HG02852 (cell line): ENCODE measurements around the gene CABCOCO1.

ENCODE experiments used
- ATAC-seq: cut with Tn5 transposase; IDR thresholded peaks from one replicate; pipeline ENCODE4 v1.9.1; 2021; ENCODE audit warnings: mild to moderate bottlenecking, moderate library complexity; ENCODE audit not compliant: unreplicated experiment

The CABCOCO1 gene

GRCh38 chr10:61752111-61753011 lies 89.6 kb downstream of the CABCOCO1 start:
- ATAC-seq, result no peak

- ATAC-seq, result no peak
Observed at GRCh38 chr10:61753453-61753852, 90.7 kb downstream of the CABCOCO1 start.

- no peak for ATAC-seq
Observed at GRCh38 chr10:61754587-61755550, 92.1 kb downstream of the CABCOCO1 start.

GRCh38 chr10:61757001-61757400 lies 94.3 kb downstream of the CABCOCO1 start:
- ATAC-seq, result no peak

- no peak for ATAC-seq
Observed at GRCh38 chr10:61757525-61758397, 95.0 kb downstream of the CABCOCO1 start.

- ATAC-seq, result no peak
Observed at GRCh38 chr10:61758433-61758832, 95.7 kb downstream of the CABCOCO1 start.

- no peak for ATAC-seq
Observed at GRCh38 chr10:61759751-61760150, 97.0 kb downstream of the CABCOCO1 start.

- no peak for ATAC-seq
Observed at GRCh38 chr10:61760943-61761824, 98.5 kb downstream of the CABCOCO1 start.

GRCh38 chr10:61761825-61762217 lies 99.1 kb downstream of the CABCOCO1 start:
- no peak for ATAC-seq

GRCh38 chr10:61763778-61764177 lies 101.0 kb downstream of the CABCOCO1 start:
- no peak for ATAC-seq

GRCh38 chr10:61764486-61764885 lies 101.8 kb downstream of the CABCOCO1 start:
- no peak for ATAC-seq

- no peak for ATAC-seq
Observed at GRCh38 chr10:61765176-61766087, 102.7 kb downstream of the CABCOCO1 start.

GRCh38 chr10:61766927-61767326 lies 104.2 kb downstream of the CABCOCO1 start:
- no peak for ATAC-seq

- no peak for ATAC-seq
Observed at GRCh38 chr10:61774031-61774430, 111.3 kb downstream of the CABCOCO1 start.

GRCh38 chr10:61775111-61775510 lies 112.4 kb downstream of the CABCOCO1 start:
- ATAC-seq, result no peak

- no peak for ATAC-seq
Observed at GRCh38 chr10:61776615-61777266, 114.0 kb downstream of the CABCOCO1 start.

- ATAC-seq, result no peak
Observed at GRCh38 chr10:61778137-61778536, 115.4 kb downstream of the CABCOCO1 start.

- ATAC-seq, result no peak
Observed at GRCh38 chr10:61779276-61779675, 116.5 kb downstream of the CABCOCO1 start.
